Activated CD4-positive, alpha-beta T cell treated with anti-CD3 and anti-CD28 coated beads, Interleukin-2, amount 50 U/mL, for 1 hour (primary cell): Measurements from ENCODE around the gene SIRT2.
"Not testable (repeated sequence)": the region's sequence is repeated elsewhere in the genome, so short reads cannot be mapped to it uniquely, and the experiment has no call there.

Source experiments
- DNase-seq: peaks from one replicate; pipeline ENCODE4 v3.0.0-alpha.2; 2020

Gene SIRT2

DNA sequence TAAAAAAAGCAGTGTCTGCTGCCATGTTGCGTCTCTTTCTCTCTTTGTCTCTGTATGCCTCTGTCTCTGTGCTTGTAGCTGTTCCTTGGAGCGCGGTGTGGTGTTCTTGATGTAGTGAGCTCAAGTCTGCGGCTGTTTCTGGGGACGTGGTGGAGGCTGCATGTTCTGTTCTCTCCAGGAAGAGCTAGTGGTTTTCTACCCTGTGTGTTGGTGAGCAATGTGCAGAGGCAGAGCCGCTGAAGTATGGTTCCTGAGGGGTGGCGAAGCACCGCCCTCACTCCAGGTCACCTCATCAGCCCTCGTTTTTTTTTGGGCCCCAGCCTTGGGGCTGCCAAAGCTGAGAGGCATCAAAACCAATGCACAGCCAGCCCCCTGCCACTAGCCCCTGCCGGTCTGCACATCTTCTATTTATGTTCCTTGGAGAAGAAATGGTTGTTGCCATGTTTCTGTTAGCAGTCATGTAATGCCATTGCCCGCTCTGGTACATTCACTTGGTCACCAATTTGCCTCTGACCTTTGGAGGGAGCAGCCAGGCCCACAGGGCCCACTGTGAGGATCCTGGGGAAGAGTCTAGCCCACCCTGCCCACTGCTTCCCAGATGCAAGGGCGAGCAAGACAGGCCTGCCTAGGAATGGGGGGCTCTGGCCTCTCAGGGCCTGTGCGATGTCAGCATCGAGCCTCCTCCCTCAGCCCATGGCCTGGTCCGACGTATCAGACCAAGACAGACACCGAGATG, 56.8 kb downstream of the SIRT2 start:
- peak; percentile 63 for DNase-seq

- peak; percentile 70 for DNase-seq
These were observed 57.5 kb downstream of the SIRT2 start for GRCh38 chr19:38841787-38842438.

GRCh38 chr19:38841180-38841766, 58.1 kb downstream of the SIRT2 start:
- no peak for DNase-seq

- no peak for DNase-seq
These were observed 58.8 kb downstream of the SIRT2 start for GRCh38 chr19:38840583-38840968.

- no peak for DNase-seq
These were observed 59.4 kb downstream of the SIRT2 start for GRCh38 chr19:38839816-38840582.

- no peak for DNase-seq
These were observed 60.2 kb downstream of the SIRT2 start for GRCh38 chr19:38838986-38839761.

GRCh38 chr19:38838208-38838985, 61.0 kb downstream of the SIRT2 start:
- DNase-seq: no peak

DNA sequence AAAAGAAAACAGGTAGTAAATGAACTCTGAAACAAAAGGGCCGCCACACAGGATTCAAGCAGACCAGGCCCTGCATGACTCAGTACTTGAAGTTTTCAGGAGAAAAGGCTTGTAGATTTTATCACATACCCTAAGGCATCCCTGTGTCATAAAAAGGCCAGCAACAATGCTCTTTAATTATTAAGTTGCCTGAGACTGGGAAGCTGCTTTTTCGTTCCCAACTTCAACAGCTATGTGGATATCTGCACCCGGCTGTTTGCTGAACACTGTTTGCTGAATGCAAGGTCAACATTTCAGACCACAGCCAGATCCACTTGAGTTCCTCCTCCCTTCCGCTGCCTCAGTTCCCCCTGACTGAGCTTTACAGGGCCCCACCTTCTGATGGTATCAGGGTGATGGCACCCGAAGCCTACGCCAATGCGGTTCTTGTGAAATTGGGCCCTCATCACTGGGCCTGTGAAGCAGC, 61.7 kb downstream of the SIRT2 start:
- DNase-seq: no peak

- DNase-seq: no peak
These were observed 62.3 kb downstream of the SIRT2 start for GRCh38 chr19:38836983-38837626.

DNA sequence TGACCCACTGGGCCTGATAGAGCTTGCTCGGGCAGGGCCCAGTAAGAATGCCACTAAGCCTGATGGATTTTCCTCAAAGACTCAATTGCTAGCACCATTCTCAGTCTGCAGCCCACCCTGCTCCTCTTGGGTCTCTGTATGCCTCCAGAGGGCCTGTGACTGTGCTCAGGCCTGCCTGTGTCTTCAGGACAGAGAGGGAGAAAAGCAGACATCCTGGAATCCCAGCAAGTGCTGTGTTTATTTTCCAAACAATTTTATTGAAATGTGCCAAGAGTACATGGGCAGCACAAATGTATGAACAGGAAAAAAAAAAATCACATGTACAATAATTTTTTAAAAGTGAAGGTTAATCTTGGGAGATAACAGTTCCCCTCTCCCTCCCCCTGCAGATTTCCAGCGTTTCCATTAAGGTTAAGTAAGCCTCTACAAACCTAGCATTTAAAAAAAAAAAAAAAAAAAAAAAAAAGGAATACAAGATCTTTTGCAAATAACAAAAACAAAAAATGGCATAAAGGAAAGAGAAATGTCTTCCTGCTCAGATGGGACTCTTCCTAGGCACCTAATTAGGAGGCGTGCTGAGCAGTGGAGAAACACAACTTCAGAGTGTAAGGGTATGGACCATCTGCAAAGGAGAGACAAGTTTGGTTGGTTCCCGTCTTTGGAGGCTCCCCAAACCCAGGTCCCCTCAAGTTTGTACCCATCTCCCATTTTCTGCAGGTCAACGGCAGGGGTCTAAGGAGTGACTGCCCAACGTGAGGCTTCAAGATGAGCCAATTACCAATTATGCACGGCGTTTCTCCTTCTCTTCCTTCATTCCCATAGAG, 63.0 kb downstream of the SIRT2 start:
- no peak for DNase-seq

GRCh38 chr19:38834590-38834989, 64.8 kb downstream of the SIRT2 start:
- no peak for DNase-seq

GRCh38 chr19:38834104-38834490, 65.3 kb downstream of the SIRT2 start:
- no peak for DNase-seq

- DNase-seq: no peak
These were observed 66.4 kb downstream of the SIRT2 start for GRCh38 chr19:38833092-38833425.

- DNase-seq: no peak
These were observed 68.2 kb downstream of the SIRT2 start for GRCh38 chr19:38831142-38831605.

DNA sequence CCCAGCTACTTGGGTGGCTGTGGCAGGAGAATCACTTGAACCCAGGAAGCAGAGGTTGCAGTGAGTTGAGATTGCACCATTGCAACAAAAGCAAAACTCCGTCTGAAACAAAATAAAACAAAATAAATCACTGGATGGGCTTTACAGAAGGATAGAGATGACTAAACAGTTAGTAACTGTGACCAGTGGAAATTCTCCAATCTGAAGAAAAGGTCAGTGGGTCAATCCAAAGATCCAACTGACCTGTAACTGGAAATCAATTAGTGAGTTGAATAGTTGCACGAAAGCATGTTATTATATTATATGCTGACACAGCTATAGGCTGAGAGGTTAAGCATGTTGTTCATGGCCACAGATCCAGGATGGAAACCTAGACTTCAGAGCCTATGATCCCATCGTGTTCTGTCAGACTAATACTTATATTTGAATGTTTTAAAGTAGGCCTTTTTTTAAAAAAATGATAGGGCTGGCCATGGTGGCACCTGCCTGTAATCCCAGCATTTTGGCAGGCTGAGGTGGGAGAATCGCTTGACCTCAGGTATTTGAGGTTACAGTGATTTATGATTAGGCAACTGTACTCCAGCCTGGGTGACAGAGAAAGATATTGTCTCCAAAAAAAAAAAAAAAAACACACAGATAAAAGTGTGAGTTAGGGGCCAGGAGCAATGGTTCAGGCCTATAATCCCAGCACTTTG, 69.2 kb downstream of the SIRT2 start:
- DNase-seq: no peak

- not testable (repeated sequence) for DNase-seq
These were observed 70.2 kb downstream of the SIRT2 start for GRCh38 chr19:38829203-38829602.
